HS-27A (cell line): ENCODE data around the gene HERC6.
A peak's percentile ranks its signal among the peaks of the same experiment; 100 is the strongest.
"Not testable (repeated sequence)": the region's sequence is repeated elsewhere in the genome, so short reads cannot be mapped to it uniquely, and the experiment has no call there.

Experiments
- DNase-seq: peaks from one replicate; pipeline ENCODE4 v3.0.0-alpha.2; 2012; ENCODE audit warnings: low read depth, missing footprints

Gene HERC6

GRCh38 chr4:88446124-88446523 is 67.5 kb downstream of the HERC6 start:
- no peak for DNase-seq

GRCh38 chr4:88447371-88448095 is 68.9 kb downstream of the HERC6 start:
- DNase-seq, result no peak

GRCh38 chr4:88448211-88448765 is 69.6 kb downstream of the HERC6 start:
- DNase-seq, result not testable (repeated sequence)

- no peak for DNase-seq
Measured at GRCh38 chr4:88448889-88449288, 70.2 kb downstream of the HERC6 start.

GRCh38 chr4:88449290-88449689 is 70.6 kb downstream of the HERC6 start:
- DNase-seq, result no peak

GRCh38 chr4:88451205-88451604 is 72.6 kb downstream of the HERC6 start:
- no peak for DNase-seq

- DNase-seq, result no peak
Measured at GRCh38 chr4:88452912-88453311, 74.3 kb downstream of the HERC6 start.

- DNase-seq, result peak; percentile 86
Measured at GRCh38 chr4:88456670-88457306, 78.1 kb downstream of the HERC6 start, which contains the start of gene HERC5. Gene HERC5 (plus strand): TSS chr4:88457119. CDS start chr4:88457270, 151 bp downstream.

DNA sequence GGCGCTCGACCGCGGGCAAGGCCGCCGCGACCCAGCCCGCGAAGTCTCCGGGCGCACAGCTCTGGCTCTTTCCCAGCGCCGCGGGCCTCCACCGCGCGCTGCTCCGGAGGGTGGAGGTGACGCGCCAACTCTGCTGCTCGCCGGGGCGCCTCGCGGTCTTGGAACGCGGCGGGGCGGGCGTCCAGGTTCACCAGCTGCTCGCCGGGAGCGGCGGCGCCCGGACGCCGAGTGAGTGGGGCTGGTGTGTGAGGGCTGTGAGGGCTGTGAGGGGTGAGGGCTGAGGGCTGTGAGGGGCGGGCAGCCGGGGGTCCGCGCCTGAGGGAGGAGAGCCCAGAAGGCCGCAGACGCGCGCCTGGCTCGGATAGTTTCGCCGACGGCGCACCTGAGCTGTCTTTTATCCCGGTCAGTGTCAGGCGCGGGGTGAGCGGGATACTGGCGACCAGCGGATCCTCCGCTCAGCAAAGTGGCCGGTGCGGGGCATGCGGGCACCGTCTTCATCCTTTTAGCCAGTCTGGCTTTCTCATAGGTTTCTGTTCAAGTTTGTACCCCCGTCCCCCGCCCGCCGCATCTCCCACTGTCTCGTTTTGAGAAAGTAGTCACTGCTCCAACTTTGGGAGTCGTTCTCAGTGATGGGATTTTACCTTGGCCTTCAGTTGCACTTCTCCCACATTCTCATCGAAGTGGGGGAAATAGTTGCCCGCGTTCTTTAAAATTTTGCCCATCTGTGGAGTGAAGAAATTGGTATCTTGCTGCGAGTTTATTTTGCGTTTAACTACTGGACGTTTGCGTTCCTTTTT is 78.9 kb downstream of the HERC6 start:
- no peak for DNase-seq

DNA sequence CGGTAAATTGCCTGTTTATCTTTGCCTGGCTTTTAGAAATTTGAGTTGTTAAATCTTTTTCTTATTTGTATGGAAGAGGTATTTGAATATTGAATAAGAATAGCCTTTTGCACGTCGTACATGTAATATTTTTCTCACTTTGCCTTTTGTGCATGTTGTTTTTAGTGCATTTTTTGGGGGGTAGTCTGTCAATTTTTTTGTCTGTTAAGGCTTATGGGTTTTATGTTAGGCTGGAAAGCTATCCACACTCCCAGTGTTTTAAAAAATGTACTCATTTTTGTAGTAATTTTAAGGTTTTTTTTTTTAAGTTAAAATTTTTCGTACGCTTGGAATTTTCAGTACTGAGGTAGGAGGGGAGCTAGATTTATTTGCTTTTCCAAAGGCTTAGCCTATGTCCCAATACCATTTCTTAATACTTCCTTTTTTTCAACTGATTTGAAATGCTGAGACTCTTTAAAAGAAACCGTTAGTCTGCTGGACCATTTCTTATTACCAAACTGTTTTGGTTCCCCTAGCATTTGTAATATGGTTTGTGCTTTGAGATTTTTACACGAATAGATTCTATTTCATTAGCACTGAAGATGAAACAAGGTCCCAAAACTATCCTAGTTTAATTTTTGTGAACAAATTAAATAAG is 79.6 kb downstream of the HERC6 start:
- DNase-seq, result no peak

GRCh38 chr4:88465653-88466192 is 87.1 kb downstream of the HERC6 start:
- DNase-seq, result no peak

- DNase-seq, result no peak
Measured at GRCh38 chr4:88467392-88467791, 88.7 kb downstream of the HERC6 start.

DNA sequence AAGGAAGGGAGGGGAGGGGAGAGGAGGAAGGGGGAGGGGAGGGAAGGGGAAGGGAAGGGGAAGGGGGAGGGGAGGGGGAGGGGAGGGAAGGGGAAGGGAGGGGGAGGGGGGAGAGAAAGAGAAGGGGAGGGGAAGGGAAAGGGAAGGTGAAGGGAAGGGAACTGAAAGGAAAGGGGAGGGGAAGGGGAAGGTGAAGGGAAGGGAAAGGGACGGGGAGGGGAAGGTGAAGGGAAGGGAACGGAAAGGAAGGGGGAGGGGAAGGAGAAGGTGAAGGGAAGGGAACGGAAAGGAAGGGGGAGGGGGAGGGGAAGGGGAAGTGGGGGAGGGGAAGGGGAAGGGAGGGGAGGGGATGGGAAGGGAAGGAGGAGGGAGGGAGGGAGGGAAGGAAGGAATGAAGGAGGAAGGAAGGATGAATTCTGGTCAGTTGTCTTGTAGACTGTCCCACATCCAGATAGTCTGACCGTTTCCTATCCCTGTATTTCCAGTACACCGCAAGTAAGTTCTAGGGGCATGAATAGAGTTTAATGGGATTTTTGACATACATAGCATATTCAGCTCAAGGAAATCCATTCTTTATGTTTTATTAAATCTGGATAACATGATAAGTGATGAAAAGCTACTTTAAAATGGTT is 98.7 kb downstream of the HERC6 start:
- no peak for DNase-seq

DNA sequence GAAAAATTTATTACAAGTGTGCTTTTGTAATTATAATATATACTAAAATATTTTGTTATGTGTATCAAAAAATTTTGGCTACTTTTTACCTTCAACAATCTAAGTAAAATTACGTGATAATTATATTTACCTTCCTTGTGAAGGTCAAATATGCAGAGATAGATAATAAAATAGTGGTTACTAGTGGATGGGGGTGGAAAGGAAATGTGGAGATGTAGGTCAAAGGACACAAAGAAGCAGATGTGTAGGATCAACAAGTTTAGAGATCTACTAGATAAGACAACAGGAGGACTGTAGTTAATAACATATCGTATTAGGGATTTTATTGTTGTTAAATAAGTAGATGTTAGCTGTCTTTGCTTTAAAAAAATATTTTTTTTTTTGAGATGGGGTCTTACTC is 99.6 kb downstream of the HERC6 start:
- DNase-seq, result no peak

DNA sequence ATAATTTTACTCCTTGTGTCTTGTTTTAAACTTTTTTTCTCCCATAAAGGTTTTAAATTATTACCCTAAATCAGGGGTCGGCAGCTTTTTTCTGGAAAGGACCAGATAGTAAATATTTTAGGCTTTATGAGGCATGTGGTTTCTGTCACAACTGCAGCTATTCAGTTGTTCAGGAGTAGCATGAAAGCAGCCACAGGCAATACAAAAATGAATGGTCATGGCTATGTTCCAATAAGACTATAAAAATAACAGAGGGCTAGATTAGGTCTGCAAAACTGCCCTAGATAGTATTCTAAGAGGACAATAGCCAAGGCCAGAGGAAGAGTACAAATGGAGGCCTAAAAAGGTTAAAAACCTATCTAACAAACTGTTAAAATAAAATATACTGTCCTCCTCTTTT is 102.9 kb downstream of the HERC6 start:
- DNase-seq, result no peak

DNA sequence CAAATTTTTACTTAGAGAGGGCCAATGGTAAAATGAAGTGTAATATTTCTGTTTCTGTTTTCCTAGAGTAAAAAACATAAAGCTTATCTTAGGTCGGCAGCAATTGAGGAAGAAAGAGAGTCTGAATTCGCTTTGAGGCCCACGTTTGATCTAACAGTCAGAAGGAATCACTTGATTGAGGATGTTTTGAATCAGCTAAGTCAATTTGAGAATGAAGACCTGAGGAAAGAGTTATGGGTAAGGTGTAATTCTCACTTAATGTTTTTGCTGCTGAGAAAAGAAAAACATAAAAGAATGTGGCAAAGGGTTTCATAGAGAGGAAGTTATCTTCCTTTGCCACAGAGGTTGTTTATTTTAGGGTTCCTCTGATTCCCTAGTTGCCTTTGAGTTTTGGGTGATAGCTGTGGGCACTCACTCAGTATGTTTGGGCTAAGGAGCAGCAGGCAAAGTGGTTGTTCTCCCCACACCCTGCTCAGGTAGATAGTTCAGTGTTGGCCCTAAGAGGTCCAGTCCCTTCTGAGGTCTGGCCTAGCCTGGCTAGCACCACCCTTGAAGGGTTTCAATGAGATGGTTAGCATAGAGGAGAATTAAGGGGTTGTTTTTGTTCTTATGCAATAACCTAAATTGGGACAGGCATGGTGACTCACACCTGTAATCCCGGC is 110.6 kb downstream of the HERC6 start:
- DNase-seq, result no peak
